GM18507 (cell line): ENCODE data around the gene SEL1L2.

Source experiments
- DNase-seq: peaks from one replicate; pipeline ENCODE4 v3.0.0; 2011; ENCODE audit warnings: low read depth; ENCODE audit not compliant: insufficient read length; ENCODE audit errors: extremely low spot score
- FAIRE-seq: peaks from 2 replicates; lab custom pipeline; 2011; peaks lifted over from hg19 to GRCh38; lab: Jason Lieb, UNC

SEL1L2 gene

DNA sequence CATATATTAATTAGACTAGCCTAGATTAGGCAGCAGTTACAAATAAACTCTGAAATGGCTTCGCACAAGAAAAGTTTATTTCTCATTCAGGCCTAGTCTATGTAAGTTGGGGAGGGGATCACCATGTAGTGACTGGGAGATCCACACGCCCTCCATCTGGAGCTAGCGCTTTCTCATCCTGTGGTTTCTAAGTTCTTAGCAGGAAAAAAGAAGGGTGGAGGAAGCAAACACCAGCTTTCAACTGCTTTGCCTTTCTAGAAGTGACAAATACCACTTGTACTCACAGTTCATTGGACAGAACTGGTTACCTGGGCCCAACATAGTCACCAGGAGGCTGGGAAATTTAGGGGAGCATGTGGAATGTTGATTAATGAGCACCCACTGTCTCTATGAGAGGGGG is 158.9 kb downstream of the SEL1L2 start:
- FAIRE-seq (no peak), DNase-seq (no peak)

GRCh38 chr20:13825465-13825864 is 164.9 kb downstream of the SEL1L2 start:
- no peak for FAIRE-seq
- no peak for DNase-seq

- no peak for DNase-seq
- FAIRE-seq, result no peak
Measured at GRCh38 chr20:13824459-13824858, 166.0 kb downstream of the SEL1L2 start.

- no peak for DNase-seq
- no peak for FAIRE-seq
Measured at GRCh38 chr20:13822459-13822858, 168.0 kb downstream of the SEL1L2 start.

GRCh38 chr20:13821876-13822275 is 168.5 kb downstream of the SEL1L2 start:
- FAIRE-seq (no peak), DNase-seq (no peak)

DNA sequence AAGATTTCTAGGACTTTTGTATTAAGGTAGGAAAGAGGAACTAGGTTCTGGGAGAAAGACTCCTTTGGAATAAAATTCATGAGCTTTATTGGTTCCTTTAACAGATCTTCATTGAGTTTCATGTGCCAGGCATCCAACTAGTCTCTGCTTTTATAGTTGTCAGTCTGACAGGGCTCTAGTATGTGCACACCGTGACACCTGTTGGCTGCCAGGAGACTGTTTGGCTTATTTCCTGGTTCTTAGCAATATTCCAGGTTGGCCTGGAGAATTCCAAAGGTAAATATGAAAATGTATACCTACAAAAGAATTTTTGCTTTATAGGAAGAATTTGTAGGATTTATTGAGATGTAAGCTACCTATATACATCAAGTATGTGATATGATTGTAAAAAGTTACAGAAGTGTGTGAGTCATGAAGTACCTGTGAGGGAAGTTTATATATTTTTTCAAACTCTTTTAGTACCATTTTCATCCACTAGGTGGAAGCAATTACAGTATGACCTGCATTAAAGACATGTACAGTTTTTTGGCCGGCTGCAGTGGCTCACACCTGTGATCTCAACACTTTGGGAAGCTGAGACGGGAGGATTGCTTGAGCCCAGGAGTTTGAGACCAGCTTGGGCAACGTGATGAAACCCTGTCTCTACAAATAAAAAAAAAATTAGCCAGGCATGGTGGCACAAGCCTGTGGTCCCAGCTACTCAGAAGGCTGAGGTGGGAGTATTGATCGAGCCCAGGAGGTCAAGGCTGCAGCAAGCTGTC is 170.3 kb downstream of the SEL1L2 start:
- FAIRE-seq (peak; percentile 77), DNase-seq (peak; percentile 22)

GRCh38 chr20:13817342-13817741 is 173.1 kb downstream of the SEL1L2 start:
- FAIRE-seq, result no peak
- DNase-seq, result no peak

GRCh38 chr20:13816757-13817156 is 173.7 kb downstream of the SEL1L2 start:
- FAIRE-seq, result no peak
- no peak for DNase-seq

DNA sequence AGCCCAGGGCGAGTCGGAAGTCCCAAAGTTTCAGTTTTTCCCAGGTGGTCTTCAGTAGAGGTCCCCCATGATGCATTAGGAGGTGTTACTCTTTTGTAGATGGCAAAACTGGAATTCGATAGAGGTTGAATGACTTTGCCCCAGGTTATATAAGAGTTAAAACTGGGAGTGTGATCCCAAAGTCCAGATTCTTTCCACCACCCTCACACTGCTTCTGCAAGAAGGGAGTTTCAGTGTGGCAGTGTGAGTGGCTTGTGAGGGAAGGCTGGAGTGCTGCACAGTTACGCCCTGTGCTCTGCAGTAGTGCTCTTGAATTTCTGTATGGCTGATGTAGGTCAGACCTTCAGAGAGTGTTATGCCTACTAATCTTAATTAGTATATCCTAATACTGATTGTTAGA is 175.7 kb downstream of the SEL1L2 start:
- DNase-seq (no peak), FAIRE-seq (no peak)

DNA sequence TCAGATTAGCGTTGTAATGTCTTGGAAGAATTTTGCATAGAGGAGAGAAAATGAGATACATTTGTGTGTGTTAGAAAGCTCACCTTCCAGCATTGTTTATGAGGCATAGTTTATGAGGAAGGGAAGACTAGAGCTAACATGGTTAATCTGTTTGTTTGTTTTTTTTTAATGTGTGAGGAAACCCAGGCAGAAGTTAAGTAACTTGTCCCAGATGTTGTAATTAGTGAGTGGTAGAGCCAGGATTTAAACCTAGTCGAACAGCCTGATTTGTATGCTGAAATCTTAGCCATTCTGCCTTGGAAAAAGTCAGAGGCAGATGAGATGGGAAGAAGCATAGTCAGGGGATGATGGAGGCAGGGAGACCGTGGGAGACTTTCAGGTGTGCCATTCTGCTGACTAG is 176.5 kb downstream of the SEL1L2 start:
- no peak for FAIRE-seq

GRCh38 chr20:13810446-13810845 is 180.0 kb downstream of the SEL1L2 start:
- no peak for FAIRE-seq

More for the DNA sequence above, 176.5 kb downstream of the SEL1L2 start:
- no peak for DNase-seq

DNA sequence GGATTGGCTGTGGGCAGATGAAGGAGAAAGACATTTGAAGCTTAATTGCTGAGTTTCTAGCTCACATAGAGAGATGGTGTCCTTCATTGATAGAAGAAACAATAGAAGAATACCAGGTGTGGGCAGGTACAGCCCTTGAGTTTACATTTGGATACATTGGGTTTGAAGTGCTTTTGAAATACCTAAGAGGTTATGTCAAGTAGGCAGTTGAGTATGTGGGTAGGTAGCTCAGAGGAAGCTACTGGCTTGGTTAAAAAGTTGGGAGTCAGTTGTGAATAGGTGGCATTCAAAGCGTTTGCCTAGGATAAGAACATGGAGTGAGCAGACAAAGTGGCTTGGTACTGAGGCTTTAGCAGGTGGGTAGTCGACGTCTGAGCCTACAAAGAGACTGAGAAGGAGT is 180.6 kb downstream of the SEL1L2 start:
- DNase-seq (no peak), FAIRE-seq (no peak)

More at GRCh38 chr20:13810446-13810845, 180.0 kb downstream of the SEL1L2 start:
- no peak for DNase-seq

DNA sequence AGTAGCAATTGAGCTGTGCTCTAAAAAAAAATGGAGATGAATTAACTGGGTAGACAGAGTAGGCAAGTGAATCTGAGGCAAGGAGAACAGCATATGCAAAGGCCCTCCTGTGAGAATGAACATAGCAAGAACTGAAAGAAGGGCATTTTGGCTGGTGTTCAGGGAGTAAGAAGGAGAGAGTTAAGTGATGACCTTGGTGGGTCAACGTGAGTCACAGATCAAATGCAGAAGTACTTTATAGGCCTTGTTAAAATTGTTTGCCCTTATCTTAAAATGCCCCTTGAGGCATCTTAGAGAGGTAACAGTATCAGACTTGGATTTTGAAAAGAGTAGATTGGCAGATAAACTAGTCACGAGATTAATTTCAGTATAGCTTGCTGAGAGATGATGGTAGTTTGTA is 181.0 kb downstream of the SEL1L2 start:
- FAIRE-seq, result no peak
- no peak for DNase-seq

DNA sequence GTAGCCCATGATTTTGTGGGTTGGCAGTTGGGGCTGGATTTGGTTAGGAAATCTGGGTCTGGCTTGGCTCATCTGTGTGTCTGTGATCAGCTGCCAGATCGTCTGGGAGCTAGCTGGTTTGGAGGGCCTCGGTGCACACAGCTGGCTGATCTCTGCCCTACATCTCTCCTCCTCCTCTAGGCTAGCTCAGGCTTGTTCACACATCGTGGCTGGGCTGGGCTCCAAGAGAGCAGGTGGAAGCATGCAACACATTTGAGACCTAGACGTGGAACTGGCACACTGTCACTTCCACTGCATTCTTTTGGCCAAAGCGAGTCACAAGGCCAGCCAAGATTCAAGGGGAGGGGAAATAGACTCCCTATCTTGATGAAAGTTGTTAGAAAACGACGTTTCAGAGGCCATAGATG is 189.7 kb downstream of the SEL1L2 start:
- FAIRE-seq, result no peak
- DNase-seq, result no peak

- FAIRE-seq, result no peak
Measured at GRCh38 chr20:13799974-13800373, 190.4 kb downstream of the SEL1L2 start.

More at GRCh38 chr20:13799974-13800373, 190.4 kb downstream of the SEL1L2 start:
- DNase-seq, result no peak
